OCI-LY1 (cell line): Measurements from ENCODE around the gene SFT2D2.

Experiments
- H2AFZ ChIP-seq: fragments of 200-600 bp; sonication (generic), shearing (Covaris generic); 2 replicates; pipeline ENCODE4 v1.6.0; 2014; ENCODE audit warnings: antibody characterized with exemption, mild to moderate bottlenecking, low read length
- H3F3A ChIP-seq: fragments of 200-600 bp; sonication (generic), shearing (Covaris generic); 2 replicates; pipeline ENCODE4 v1.6.0; 2014; ENCODE audit warnings: mild to moderate bottlenecking, antibody characterized with exemption, low read length, moderate library complexity; ENCODE audit not compliant: insufficient read depth
- H3K27ac ChIP-seq: fragments of 200-600 bp; sonication (generic); 2 replicates; pipeline ENCODE4 v1.5.1; 2014; ENCODE audit warnings: low read length, mixed run types, mild to moderate bottlenecking, low read depth; ENCODE audit not compliant: poor library complexity, severe bottlenecking
- H3K27me3 ChIP-seq: fragments of 200-600 bp; sonication (generic); 2 replicates; pipeline ENCODE4 v1.6.0; 2014; ENCODE audit warnings: antibody characterized with exemption, mild to moderate bottlenecking, low read length, moderate library complexity; ENCODE audit not compliant: insufficient read depth
- H3K36me3 ChIP-seq: fragments of 200-600 bp; sonication (generic); 2 replicates; pipeline ENCODE4 v1.6.1; 2014; ENCODE audit warnings: mild to moderate bottlenecking, antibody characterized with exemption, low read length, moderate library complexity, mixed read lengths; ENCODE audit not compliant: insufficient read depth
- H3K4me1 ChIP-seq: fragments of 200-600 bp; sonication (generic); 2 replicates; pipeline ENCODE4 v1.5.1; 2014; ENCODE audit warnings: mild to moderate bottlenecking, low read length, moderate library complexity; ENCODE audit not compliant: insufficient read depth, severe bottlenecking
- H3K4me2 ChIP-seq: fragments of 200-600 bp; sonication (generic), shearing (Covaris generic); 2 replicates; pipeline ENCODE4 v1.6.1; 2014; ENCODE audit warnings: low read length
- H3K4me3 ChIP-seq: fragments of 200-600 bp; sonication (generic); 2 replicates; pipeline ENCODE4 v1.5.1; 2014; ENCODE audit warnings: low read length, low read depth, mild to moderate bottlenecking, mixed read lengths; ENCODE audit not compliant: poor library complexity, severe bottlenecking
- H3K79me2 ChIP-seq: fragments of 200-600 bp; shearing (Covaris generic); 2 replicates; pipeline ENCODE4 v1.6.1; 2016; ENCODE audit warnings: mixed run types, low read length, mixed read lengths; ENCODE audit not compliant: insufficient read depth
- H3K9ac ChIP-seq: fragments of 200-600 bp; sonication (generic), shearing (Covaris generic); 2 replicates; pipeline ENCODE4 v1.6.1; 2014; ENCODE audit warnings: mild to moderate bottlenecking, low read length, mixed read lengths
- H3K9me2 ChIP-seq: fragments of 200-600 bp; sonication (generic), shearing (Covaris generic); 2 replicates; pipeline ENCODE4 v1.6.1; 2014; ENCODE audit warnings: low read depth, mild to moderate bottlenecking, low read length, mixed read lengths
- H3K9me3 ChIP-seq: fragments of 200-600 bp; shearing (Covaris generic); 2 replicates; pipeline ENCODE4 v1.6.1; 2014; ENCODE audit warnings: low read length, mixed read lengths
- H4K20me1 ChIP-seq: fragments of 200-600 bp; sonication (generic), shearing (Covaris generic); 2 replicates; pipeline ENCODE4 v1.6.0; 2016; ENCODE audit warnings: mild to moderate bottlenecking, low read length; ENCODE audit not compliant: insufficient read depth
- EZH2 ChIP-seq: fragments of 200-600 bp; sonication (generic), shearing (Covaris generic); IDR thresholded peaks from 2 replicates; pipeline ENCODE4 v1.8.0; 2017; ENCODE audit warnings: borderline replicate concordance, mixed run types, mild to moderate bottlenecking, antibody characterized with exemption, low read length, moderate library complexity, mixed read lengths
- TF ChIP-seq, protein P1 (sequence below): fragments of 200-600 bp; sonication (generic), shearing (Covaris generic); IDR thresholded peaks from 2 replicates; pipeline ENCODE4 v1.5.1; 2017; ENCODE audit warnings: mild to moderate bottlenecking, antibody characterized with exemption, low read length, moderate library complexity, mixed read lengths

Gene SFT2D2

DNA sequence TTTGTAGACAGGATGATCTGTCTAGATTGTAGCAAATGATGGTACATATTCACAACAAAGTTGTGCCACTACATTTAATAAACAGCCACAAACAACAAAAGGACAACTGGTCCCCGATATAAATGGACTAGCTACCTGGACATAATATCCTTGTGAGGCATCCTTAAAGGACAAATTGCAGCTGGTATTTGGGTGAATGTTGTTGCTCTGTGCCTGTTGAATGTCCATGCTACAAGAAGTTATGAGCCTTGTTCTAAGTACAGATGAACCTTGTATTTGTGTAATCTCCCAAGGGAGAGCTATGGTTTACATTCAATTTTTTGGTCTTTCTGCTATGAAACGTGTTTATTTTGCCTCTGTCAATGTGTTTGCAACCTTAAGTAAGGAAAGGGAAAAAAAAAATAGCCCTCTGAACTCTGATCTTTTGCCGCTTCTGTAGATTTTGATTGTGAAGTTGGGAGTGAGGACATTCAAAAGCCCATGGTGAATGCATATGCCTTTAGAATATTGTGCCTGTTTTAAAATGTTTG is 26.5 kb downstream of the SFT2D2 start:
- no peaks in the 10 kb centered on the region for H4K20me1 ChIP-seq
- no peaks in the 10 kb centered on the region for H3K9me2 ChIP-seq
- no peak for TF ChIP-seq EZH2
- TF ChIP-seq, protein P1, sequence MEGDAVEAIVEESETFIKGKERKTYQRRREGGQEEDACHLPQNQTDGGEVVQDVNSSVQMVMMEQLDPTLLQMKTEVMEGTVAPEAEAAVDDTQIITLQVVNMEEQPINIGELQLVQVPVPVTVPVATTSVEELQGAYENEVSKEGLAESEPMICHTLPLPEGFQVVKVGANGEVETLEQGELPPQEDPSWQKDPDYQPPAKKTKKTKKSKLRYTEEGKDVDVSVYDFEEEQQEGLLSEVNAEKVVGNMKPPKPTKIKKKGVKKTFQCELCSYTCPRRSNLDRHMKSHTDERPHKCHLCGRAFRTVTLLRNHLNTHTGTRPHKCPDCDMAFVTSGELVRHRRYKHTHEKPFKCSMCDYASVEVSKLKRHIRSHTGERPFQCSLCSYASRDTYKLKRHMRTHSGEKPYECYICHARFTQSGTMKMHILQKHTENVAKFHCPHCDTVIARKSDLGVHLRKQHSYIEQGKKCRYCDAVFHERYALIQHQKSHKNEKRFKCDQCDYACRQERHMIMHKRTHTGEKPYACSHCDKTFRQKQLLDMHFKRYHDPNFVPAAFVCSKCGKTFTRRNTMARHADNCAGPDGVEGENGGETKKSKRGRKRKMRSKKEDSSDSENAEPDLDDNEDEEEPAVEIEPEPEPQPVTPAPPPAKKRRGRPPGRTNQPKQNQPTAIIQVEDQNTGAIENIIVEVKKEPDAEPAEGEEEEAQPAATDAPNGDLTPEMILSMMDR: no peak
- H3K79me2 ChIP-seq: peaks cover 3% of the 10 kb centered on the region; the same call in 1 of the 2 replicates
- H3K4me1 ChIP-seq: no peaks in the 10 kb centered on the region
- no peaks in the 10 kb centered on the region for H3K27me3 ChIP-seq
- peaks cover 64% of the 10 kb centered on the region for H3K36me3 ChIP-seq
- no peak overlapping the region for H3K27ac ChIP-seq
- H2AFZ ChIP-seq: no peak overlapping the region
- H3F3A ChIP-seq: no peaks in the 10 kb centered on the region
- H3K4me3 ChIP-seq: no peak overlapping the region
- no peak overlapping the region for H3K9ac ChIP-seq
- no peak overlapping the region for H3K4me2 ChIP-seq
- H3K9me3 ChIP-seq: no peaks in the 10 kb centered on the region

DNA sequence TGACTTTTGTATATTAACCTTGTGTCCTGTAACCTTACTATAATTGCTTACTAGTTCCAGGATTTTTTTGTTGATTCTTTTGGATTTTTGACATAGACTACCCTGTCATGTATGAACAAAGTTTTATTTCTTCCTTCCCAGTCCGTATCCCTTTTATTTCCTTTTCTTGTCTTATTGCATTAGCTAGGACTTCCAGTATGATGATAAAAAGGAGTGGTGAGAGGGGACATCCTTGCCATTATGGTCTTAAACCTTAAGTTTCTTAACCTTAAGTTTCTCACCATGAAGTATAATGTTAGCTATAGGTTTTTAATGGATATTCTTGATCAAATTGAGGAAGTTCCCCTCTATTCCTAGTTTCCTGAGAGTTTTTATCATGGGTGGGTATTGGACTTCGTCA is 30.4 kb downstream of the SFT2D2 start:
- peaks cover 3% of the 10 kb centered on the region; the same call in 1 of the 2 replicates for H3K79me2 ChIP-seq
- no peak overlapping the region for H3K4me2 ChIP-seq
- no peak overlapping the region for H3K27ac ChIP-seq
- no peak overlapping the region for H3K9ac ChIP-seq
- no peak for TF ChIP-seq EZH2
- TF ChIP-seq, protein P1: no peak
- H4K20me1 ChIP-seq: no peaks in the 10 kb centered on the region
- H3K27me3 ChIP-seq: no peaks in the 10 kb centered on the region
- H3K4me3 ChIP-seq: no peak overlapping the region
- peaks cover 39% of the 10 kb centered on the region for H3K36me3 ChIP-seq
- no peaks in the 10 kb centered on the region for H3K4me1 ChIP-seq
- H2AFZ ChIP-seq: no peak overlapping the region
- H3K9me2 ChIP-seq: no peaks in the 10 kb centered on the region
- H3F3A ChIP-seq: no peaks in the 10 kb centered on the region
- no peaks in the 10 kb centered on the region for H3K9me3 ChIP-seq

DNA sequence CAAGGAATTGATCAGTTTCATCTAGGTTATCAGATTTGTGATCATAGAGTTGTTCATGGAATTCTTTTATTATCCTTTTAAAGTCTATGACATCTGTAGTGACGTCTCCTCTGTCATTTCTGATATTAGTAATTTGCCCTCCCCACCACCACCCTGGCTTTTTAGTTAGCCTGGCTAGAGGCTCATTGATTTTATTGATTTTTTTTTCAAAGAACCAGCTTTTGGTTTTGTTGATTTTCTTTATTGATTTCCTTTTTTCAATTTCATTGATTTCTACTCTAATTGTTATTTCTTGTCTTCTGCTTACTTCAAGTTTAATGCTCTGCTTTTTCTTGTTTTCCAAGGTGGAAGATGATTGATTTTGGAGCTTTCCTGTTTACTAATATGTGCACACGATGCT is 31.6 kb downstream of the SFT2D2 start:
- Histone ChIP-seq H3F3A (no peaks in the 10 kb centered on the region), H3K9ac (no peak overlapping the region), H4K20me1 (no peaks in the 10 kb centered on the region), H3K27me3 (no peaks in the 10 kb centered on the region), H3K4me2 (no peak overlapping the region), H3K9me3 (no peaks in the 10 kb centered on the region), H3K4me3 (no peak overlapping the region), H3K27ac (no peak overlapping the region), H3K9me2 (no peaks in the 10 kb centered on the region), H2AFZ (no peak overlapping the region), H3K36me3 (peaks cover 38% of the 10 kb centered on the region), H3K79me2 (peaks cover 3% of the 10 kb centered on the region; the same call in 1 of the 2 replicates), H3K4me1 (no peaks in the 10 kb centered on the region)
- TF ChIP-seq, protein P1: no peak
- TF ChIP-seq EZH2: no peak
